Breast epithelium (tissue), 4 donors: ENCODE results near the gene ZPR1. TPM values are rescaled to one million over a fixed set of nuclear protein-coding genes. Genes with fewer than 3 reads are reported as not detected.

Experiments used
- DNase-seq, 2 donors: peaks; one replicate each; pipeline ENCODE4 v3.0.0-alpha.2; 2019; ENCODE audit warnings: low spot score in 2 of 2
- H3K27ac ChIP-seq, 2 donors: fragments of 200-600 bp; sonication (generic) in 1 of 2; one replicate each; pipeline ENCODE4 v1.5.1; 2016 to 2019; ENCODE audit warnings: mild to moderate bottlenecking in 1 of 2
- H3K27me3 ChIP-seq, 2 donors: fragments of 200-600 bp; sonication (generic) in 1 of 2; one replicate each; pipeline versions ENCODE4 v1.5.1 to v1.6.0; 2017 to 2019; ENCODE audit warnings: control low read depth in 1 of 2, mild to moderate bottlenecking in 1 of 2
- H3K36me3 ChIP-seq: fragments of 200-600 bp; one replicate; pipeline ENCODE4 v1.5.1; 2019
- H3K4me1 ChIP-seq, 2 donors: fragments of 200-600 bp; sonication (generic); one replicate each; pipeline ENCODE4 v1.5.1; 2016 to 2019; ENCODE audit warnings: control low read depth in 1 of 2
- H3K4me3 ChIP-seq, 3 donors: fragments of 200-600 bp; sonication (generic); 1 replicate in 2 of 3; 2 replicates in 1 of 3; pipeline ENCODE4 v1.5.1; 2016 to 2019; ENCODE audit warnings: mild to moderate bottlenecking in 3 of 3, moderate library complexity in 2 of 3
- H3K9me3 ChIP-seq, 2 donors: fragments of 200-600 bp; sonication (generic) in 1 of 2; one replicate each; pipeline ENCODE4 v1.5.1; 2016 to 2019; ENCODE audit warnings: control low read depth in 1 of 2
- POLR2A ChIP-seq: fragments of 450-650 bp; IDR thresholded peaks from one replicate; pipeline ENCODE4 v1.6.1; 2016; ENCODE audit warnings: antibody characterized with exemption, mild to moderate bottlenecking, moderate library complexity
- POLR2AphosphoS5 ChIP-seq, 3 donors: sonication (generic); formaldehyde crosslinking; IDR thresholded peaks; one replicate each; pipeline ENCODE4 v1.6.1; 2017; ENCODE audit warnings: antibody characterized with exemption in 3 of 3
- intact Hi-C: fragments of 100-400 bp; cut with DNase I; formaldehyde crosslinking; loops from one replicate; pipeline ENCODE4 v1.15.1; 2023; ENCODE audit warnings: low total_unique reads
- total RNA-seq, 3 donors: library from RNA; depleted of rRNA; stranded (reverse); fragments of >200 nt; gene quantifications; one replicate each; pipeline ENCODE4 v1.1.0, GENCODE V29; 2016
- TF ChIP-seq, protein P1 (sequence below), 3 donors: fragments of 450-650 bp; IDR thresholded peaks; one replicate each; pipeline ENCODE4 v1.5.1; 2016 to 2017; ENCODE audit warnings: antibody characterized with exemption in 3 of 3, mild to moderate bottlenecking in 3 of 3, moderate library complexity in 3 of 3

The ZPR1 gene
- total RNA-seq, 3 donors from 2014 or later: 29.4 to 38.7 (median 34.7) TPM

DNA sequence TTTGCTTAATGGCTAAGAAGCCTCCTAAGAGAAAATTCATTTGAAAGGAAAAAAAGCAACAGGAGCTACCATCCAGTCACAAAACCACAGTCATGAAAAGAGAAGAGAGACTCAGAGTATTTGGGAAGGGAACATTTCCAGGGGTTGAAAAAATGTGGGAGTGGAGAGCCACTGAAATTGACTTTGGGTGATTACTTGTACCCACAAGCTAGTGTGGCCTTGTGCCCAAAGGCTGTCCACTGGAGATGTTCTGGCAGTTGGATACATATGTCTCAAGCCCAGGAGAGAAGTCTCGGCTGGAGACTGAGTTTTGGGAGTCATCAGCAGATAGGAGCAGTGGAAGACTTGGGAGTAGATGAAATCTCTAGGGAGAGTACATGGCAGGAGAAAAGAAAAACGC lies 7.0 kb upstream of the ZPR1 start:
- intact Hi-C loops: no loop called here
- no peak for TF ChIP-seq POLR2AphosphoS5 (IDR thresholded peaks at IDR 0.05)
- TF ChIP-seq, protein P1, sequence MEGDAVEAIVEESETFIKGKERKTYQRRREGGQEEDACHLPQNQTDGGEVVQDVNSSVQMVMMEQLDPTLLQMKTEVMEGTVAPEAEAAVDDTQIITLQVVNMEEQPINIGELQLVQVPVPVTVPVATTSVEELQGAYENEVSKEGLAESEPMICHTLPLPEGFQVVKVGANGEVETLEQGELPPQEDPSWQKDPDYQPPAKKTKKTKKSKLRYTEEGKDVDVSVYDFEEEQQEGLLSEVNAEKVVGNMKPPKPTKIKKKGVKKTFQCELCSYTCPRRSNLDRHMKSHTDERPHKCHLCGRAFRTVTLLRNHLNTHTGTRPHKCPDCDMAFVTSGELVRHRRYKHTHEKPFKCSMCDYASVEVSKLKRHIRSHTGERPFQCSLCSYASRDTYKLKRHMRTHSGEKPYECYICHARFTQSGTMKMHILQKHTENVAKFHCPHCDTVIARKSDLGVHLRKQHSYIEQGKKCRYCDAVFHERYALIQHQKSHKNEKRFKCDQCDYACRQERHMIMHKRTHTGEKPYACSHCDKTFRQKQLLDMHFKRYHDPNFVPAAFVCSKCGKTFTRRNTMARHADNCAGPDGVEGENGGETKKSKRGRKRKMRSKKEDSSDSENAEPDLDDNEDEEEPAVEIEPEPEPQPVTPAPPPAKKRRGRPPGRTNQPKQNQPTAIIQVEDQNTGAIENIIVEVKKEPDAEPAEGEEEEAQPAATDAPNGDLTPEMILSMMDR (IDR thresholded peaks at IDR 0.05): no peak
- TF ChIP-seq POLR2A: no peak
- Histone ChIP-seq H3K4me1 (no peaks in the 10 kb centered on the region), H3K9me3 (no peaks in the 10 kb centered on the region), H3K27ac (no peak overlapping the region), H3K27me3 (peaks cover 0 to 4% of the 10 kb centered on the region in 2 donors), H3K36me3 (no peaks in the 10 kb centered on the region), H3K4me3 (no peak overlapping the region)
- no peak for DNase-seq

GRCh38 chr11:116793772-116794097 lies 5.9 kb upstream of the ZPR1 start:
- TF ChIP-seq, protein P1 (IDR thresholded peaks at IDR 0.05): no peak
- TF ChIP-seq POLR2A (no peak), POLR2AphosphoS5 (IDR thresholded peaks at IDR 0.05) (no peak)
- H3K4me3 ChIP-seq: no peak overlapping the region
- no peaks in the 10 kb centered on the region for H3K9me3 ChIP-seq
- H3K27ac ChIP-seq: no peak overlapping the region
- peaks cover 0 to 4% of the 10 kb centered on the region in 2 donors for H3K27me3 ChIP-seq
- H3K36me3 ChIP-seq: no peaks in the 10 kb centered on the region
- H3K4me1 ChIP-seq: no peaks in the 10 kb centered on the region
- intact Hi-C loops: no loop called here
- no peak for DNase-seq

DNA sequence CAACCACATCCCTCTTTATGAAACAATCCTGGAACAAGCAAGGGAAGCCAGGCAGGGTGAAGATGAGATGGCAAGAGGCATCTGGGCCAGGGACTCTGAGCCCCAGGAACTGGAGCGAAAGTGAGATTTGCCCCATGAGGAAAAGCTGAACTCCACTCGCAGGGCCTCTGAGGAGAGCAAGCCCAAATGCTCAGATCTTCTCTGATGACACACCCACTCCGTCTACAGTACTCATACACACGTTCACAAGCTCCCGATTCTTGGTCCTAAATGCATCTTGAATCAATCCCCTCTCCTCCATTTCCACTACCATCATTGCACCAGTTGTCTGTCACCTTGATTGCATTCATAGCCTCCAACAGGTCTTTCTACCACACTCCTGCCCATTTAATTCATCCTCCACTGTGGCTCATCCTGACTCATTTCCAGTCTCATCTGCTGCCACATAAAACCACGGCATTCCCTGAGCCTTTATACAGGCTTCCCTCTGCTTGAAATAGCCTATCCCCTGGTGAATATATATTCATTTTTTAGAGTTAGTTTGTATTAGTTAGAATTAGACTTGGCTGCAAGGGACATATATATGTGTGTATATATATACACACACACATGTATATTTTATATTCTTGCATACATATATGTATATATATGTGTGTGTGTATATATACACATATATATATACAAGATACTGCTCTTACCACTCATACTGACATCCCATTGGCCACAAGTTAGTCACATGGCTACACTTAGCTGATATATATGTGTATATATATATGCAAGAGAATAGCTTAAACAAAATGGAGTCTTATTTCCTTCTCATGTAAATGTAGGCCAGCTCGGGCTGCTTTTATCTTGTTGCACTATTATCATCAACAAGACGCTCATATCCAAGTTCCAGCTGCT lies 5.3 kb upstream of the ZPR1 start:
- no peak overlapping the region for H3K27ac ChIP-seq
- no peaks in the 10 kb centered on the region for H3K9me3 ChIP-seq
- H3K4me1 ChIP-seq: no peaks in the 10 kb centered on the region
- H3K4me3 ChIP-seq: no peak overlapping the region
- H3K27me3 ChIP-seq: peaks cover 0 to 4% of the 10 kb centered on the region in 2 donors
- TF ChIP-seq, protein P1 (IDR thresholded peaks at IDR 0.05): no peak
- TF ChIP-seq POLR2A (no peak), POLR2AphosphoS5 (IDR thresholded peaks at IDR 0.05) (no peak)
- DNase-seq: no peak
- intact Hi-C loops: no loop called here
- no peaks in the 10 kb centered on the region for H3K36me3 ChIP-seq

DNA sequence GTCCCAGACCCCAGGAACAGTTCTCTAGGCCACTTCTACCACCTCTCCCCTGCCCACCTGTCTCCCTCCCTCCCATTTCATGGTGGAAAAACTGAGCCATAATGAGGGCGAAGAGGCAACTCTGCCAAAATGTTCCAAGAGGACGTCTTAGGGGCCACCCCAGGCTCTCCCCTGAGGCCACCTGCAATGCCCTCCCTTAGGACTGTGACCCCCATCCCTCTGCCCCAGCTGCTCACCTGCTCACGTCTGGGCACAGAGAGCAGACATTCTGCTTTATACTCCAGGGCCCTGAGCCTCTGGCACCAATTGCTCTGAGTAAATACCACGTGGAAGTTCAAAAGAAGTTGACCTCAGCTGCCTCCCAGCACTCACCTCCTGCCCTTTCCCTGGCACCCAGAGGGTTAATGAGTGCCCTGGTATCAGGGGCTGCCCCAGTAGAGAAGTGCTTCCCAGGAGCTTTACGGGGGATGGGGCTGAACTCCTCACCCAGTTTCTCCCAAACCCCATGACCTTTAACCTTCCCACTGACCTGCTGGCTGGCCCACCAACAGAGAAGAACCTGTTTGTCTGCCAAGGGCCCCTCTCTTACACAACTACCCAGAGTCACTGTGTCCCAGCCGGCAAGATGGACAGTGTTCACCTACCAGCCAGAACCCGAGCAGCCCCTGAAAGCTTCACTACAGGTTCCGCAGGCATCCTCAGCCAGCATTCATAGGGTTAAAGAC lies 4.5 kb upstream of the ZPR1 start:
- Histone ChIP-seq H3K4me1 (no peaks in the 10 kb centered on the region), H3K4me3 (no peak overlapping the region), H3K36me3 (no peaks in the 10 kb centered on the region), H3K9me3 (no peaks in the 10 kb centered on the region), H3K27me3 (peaks cover 0 to 4% of the 10 kb centered on the region in 2 donors), H3K27ac (no peak overlapping the region)
- intact Hi-C loops: no loop called here
- no peak for DNase-seq
- TF ChIP-seq, protein P1 (IDR thresholded peaks at IDR 0.05): no peak
- TF ChIP-seq POLR2A (no peak), POLR2AphosphoS5 (IDR thresholded peaks at IDR 0.05) (no peak)

GRCh38 chr11:116791813-116792143 lies 4.0 kb upstream of the ZPR1 start, which contains the start of gene APOA5:
Gene APOA5 (minus strand): TSS chr11:116791879. CDS start chr11:116791860, 19 bp downstream.
- intact Hi-C loops: no loop called here

More at GRCh38 chr11:116791813-116792143, 4.0 kb upstream of the ZPR1 start, which contains the start of gene APOA5:
- Histone ChIP-seq H3K4me3 (peak within 1 kb of the TSS in 2 of 3 donors; percentile 18 to 24), H3K36me3 (no peaks in the 10 kb centered on the region), H3K4me1 (peaks cover 0 to 4% of the 10 kb centered on the region in 2 donors), H3K9me3 (no peaks in the 10 kb centered on the region), H3K27me3 (peaks cover 0 to 4% of the 10 kb centered on the region in 2 donors), H3K27ac (no peak within 1 kb of the TSS)
- no peak for DNase-seq
- no peak for TF ChIP-seq POLR2A
- no peak for TF ChIP-seq POLR2AphosphoS5 (IDR thresholded peaks at IDR 0.05)
